CD4-positive, alpha-beta T cell (primary cell): ENCODE results near the gene AFF2. TPM values are rescaled to one million over a fixed set of nuclear protein-coding genes. Genes with fewer than 3 reads are reported as not detected.

Experiments
- ATAC-seq: fragments of 200-7000 bp; cut with Tn5 transposase; one replicate; pipeline ENCODE4 v1.10.0; 2022; ENCODE audit warnings: mild to moderate bottlenecking; ENCODE audit not compliant: poor library complexity
- CTCF ChIA-PET: fragments of 350-600 bp; sonication (Branson Sonifier 250); formaldehyde crosslinking; loops from one replicate; lab custom pipeline; 2021; ENCODE audit warnings: antibody characterized with exemption, inconsistent platforms; lab: Charles Lee
- POLR2A ChIA-PET: fragments of 350-600 bp; sonication (Branson Sonifier 250); formaldehyde crosslinking; loops from one replicate; lab custom pipeline; 2021; ENCODE audit warnings: antibody characterized with exemption, inconsistent platforms; lab: Charles Lee
- DNase-seq, 14 experiments: peaks; one replicate each; pipeline ENCODE4 v3.0.0-alpha.2; 2013 to 2020; ENCODE audit warnings: mixed read lengths in 2 of 14
- H3K27ac ChIP-seq, 2 donors: one replicate each; pipeline versions ENCODE4 v1.5.1 to v1.7.0; 2013; ENCODE audit warnings: low read length in 2 of 2, low read depth in 1 of 2, mild to moderate bottlenecking in 1 of 2
- H3K27me3 ChIP-seq, 2 experiments: 1 replicate in 1 of 2; 2 replicates in 1 of 2; pipeline versions ENCODE4 v1.6.1 to v1.7.0; 2013; ENCODE audit warnings: low read length in 2 of 2, control low read depth in 1 of 2, mild to moderate bottlenecking in 1 of 2, moderate library complexity in 1 of 2; ENCODE audit not compliant: insufficient read depth in 2 of 2, control insufficient read depth in 1 of 2
- H3K36me3 ChIP-seq: one replicate; pipeline ENCODE4 v1.6.1; 2013; ENCODE audit warnings: low read length, control low read depth; ENCODE audit not compliant: insufficient read depth
- H3K4me1 ChIP-seq: one replicate; pipeline ENCODE4 v1.6.1; 2013; ENCODE audit warnings: low read length, control low read depth; ENCODE audit not compliant: insufficient read depth
- H3K4me3 ChIP-seq: one replicate; pipeline ENCODE4 v1.5.1; 2013; ENCODE audit warnings: mild to moderate bottlenecking, low read length, moderate library complexity
- H3K9me3 ChIP-seq, 2 experiments: 1 replicate in 1 of 2; 2 replicates in 1 of 2; pipeline versions ENCODE4 v1.6.1 to v1.7.0; 2013; ENCODE audit warnings: low read length in 2 of 2, mild to moderate bottlenecking in 2 of 2, control low read depth in 1 of 2, moderate library complexity in 1 of 2; ENCODE audit not compliant: control insufficient read depth in 1 of 2, insufficient read depth in 1 of 2
- H3K27ac Mint-ChIP-seq: one replicate; pipeline ENCODE4 v1.8.0; 2020; ENCODE audit warnings: mixed read lengths
- H3K27me3 Mint-ChIP-seq: one replicate; pipeline ENCODE4 v1.8.0; 2021; ENCODE audit warnings: mixed read lengths
- H3K36me3 Mint-ChIP-seq: one replicate; pipeline ENCODE4 v1.8.0; 2021; ENCODE audit warnings: low read depth, mixed read lengths
- H3K4me1 Mint-ChIP-seq: one replicate; pipeline ENCODE4 v1.8.0; 2021; ENCODE audit warnings: low read depth, mixed read lengths
- H3K4me3 Mint-ChIP-seq: one replicate; pipeline ENCODE4 v1.8.0; 2020; ENCODE audit warnings: mild to moderate bottlenecking, mixed read lengths
- H3K9me3 Mint-ChIP-seq: one replicate; pipeline ENCODE4 v1.8.0; 2020; ENCODE audit warnings: mixed read lengths
- CTCF ChIP-seq: fragments of 200-600 bp; IDR thresholded peaks from one replicate; pipeline ENCODE4 v1.8.0; 2022; ENCODE audit warnings: antibody characterized with exemption, mild to moderate bottlenecking
- intact Hi-C, 2 experiments: fragments of 100-400 bp; cut with DNase I in 1 of 2; cut with micrococcal nuclease in 1 of 2; formaldehyde crosslinking; loops; one replicate each; pipeline versions ENCODE4 v1.15.1 to v1.9.0; 2023 to 2025; cut with DNase I, micrococcal nuclease
- total RNA-seq, 174 experiments: library from RNA in 2 of 174; stranded (reverse) in 2 of 174; gene quantifications; one replicate each; pipeline ENCODE4 v1.2.3 and lab custom pipeline; 2021 to 2026

AFF2 gene
- total RNA-seq, 2 experiments from 2014 or later = 5.9 to 6.2 TPM

- no peaks in the 10 kb centered on the region for H3K4me1 Mint-ChIP-seq
Observed at GRCh38 chrX:148517176-148517575, 16.8 kb downstream of the AFF2 start.

GRCh38 chrX:148522006-148522405 is 21.6 kb downstream of the AFF2 start:
- no peaks in the 10 kb centered on the region for H3K36me3 Mint-ChIP-seq
- CTCF ChIA-PET = no interaction called here
- no peaks in the 10 kb centered on the region for H3K9me3 Mint-ChIP-seq
- no peaks in the 10 kb centered on the region for H3K27me3 ChIP-seq
- H3K36me3 ChIP-seq = no peaks in the 10 kb centered on the region
- H3K9me3 ChIP-seq = no peaks in the 10 kb centered on the region
- ATAC-seq (no peak), DNase-seq (no peak)
- H3K27ac ChIP-seq = no peak overlapping the region
- POLR2A ChIA-PET = no interaction called here
- H3K27ac Mint-ChIP-seq = no peak overlapping the region
- H3K4me1 ChIP-seq = no peaks in the 10 kb centered on the region
- no peaks in the 10 kb centered on the region for H3K4me1 Mint-ChIP-seq
- no peak overlapping the region for H3K4me3 Mint-ChIP-seq
- no peak for TF ChIP-seq CTCF
- H3K4me3 ChIP-seq = no peak overlapping the region
- intact Hi-C loops = no loop called here
- H3K27me3 Mint-ChIP-seq = no peaks in the 10 kb centered on the region

More at GRCh38 chrX:148517176-148517575, 16.8 kb downstream of the AFF2 start:
- Mint-ChIP-seq H3K4me3 (no peak overlapping the region), H3K36me3 (no peaks in the 10 kb centered on the region), H3K27me3 (no peaks in the 10 kb centered on the region), H3K27ac (no peak overlapping the region), H3K9me3 (no peaks in the 10 kb centered on the region)
- Histone ChIP-seq H3K27me3 (no peaks in the 10 kb centered on the region), H3K27ac (no peak overlapping the region), H3K4me1 (no peaks in the 10 kb centered on the region), H3K4me3 (no peak overlapping the region), H3K9me3 (no peaks in the 10 kb centered on the region), H3K36me3 (no peaks in the 10 kb centered on the region)
- CTCF ChIA-PET = no interaction called here
- ATAC-seq = no peak
- POLR2A ChIA-PET = no interaction called here
- no peak for DNase-seq
- intact Hi-C loops = no loop called here
- no peak for TF ChIP-seq CTCF

GRCh38 chrX:148523303-148524080 is 23.1 kb downstream of the AFF2 start:
- Mint-ChIP-seq H3K36me3 (no peaks in the 10 kb centered on the region), H3K4me1 (no peaks in the 10 kb centered on the region), H3K4me3 (no peak overlapping the region), H3K27ac (no peak overlapping the region), H3K27me3 (no peaks in the 10 kb centered on the region), H3K9me3 (no peaks in the 10 kb centered on the region)
- POLR2A ChIA-PET = no interaction called here
- ATAC-seq (no peak), DNase-seq (no peak)
- CTCF ChIA-PET = no interaction called here
- Histone ChIP-seq H3K27ac (no peak overlapping the region), H3K36me3 (no peaks in the 10 kb centered on the region), H3K4me3 (no peak overlapping the region), H3K4me1 (no peaks in the 10 kb centered on the region), H3K27me3 (no peaks in the 10 kb centered on the region), H3K9me3 (no peaks in the 10 kb centered on the region)
- no peak for TF ChIP-seq CTCF
- intact Hi-C loops = no loop called here
